Ovary (tissue), 9 donors: ENCODE data around the gene ABCG8. TPM values are rescaled to one million over a fixed set of nuclear protein-coding genes. Genes with fewer than 3 reads are reported as not detected.

Experiments
- DNase-seq, 5 donors: peaks; one replicate each; pipeline ENCODE4 v3.0.0-alpha.2; 2019 to 2020
- H3K27ac ChIP-seq, 2 donors: fragments of 200-600 bp; one replicate each; pipeline versions ENCODE4 v1.5.1 to v1.8.0; 2019 to 2022
- H3K27me3 ChIP-seq: fragments of 200-600 bp; one replicate; pipeline ENCODE4 v1.8.0; 2022
- H3K36me3 ChIP-seq: fragments of 200-600 bp; sonication (generic); one replicate; pipeline ENCODE4 v1.5.1; 2019
- H3K4me1 ChIP-seq: one replicate; pipeline ENCODE4 v1.8.1; 2013; ENCODE audit warnings: mild to moderate bottlenecking, moderate library complexity; ENCODE audit not compliant: insufficient read depth
- H3K4me3 ChIP-seq: fragments of 200-600 bp; sonication (generic); one replicate; pipeline ENCODE4 v1.5.1; 2017
- H3K9me3 ChIP-seq, 2 donors: fragments of 200-600 bp in 1 of 2; sonication (generic) in 1 of 2; one replicate each; pipeline versions ENCODE4 v1.5.1 to v1.8.1; 2013 to 2019; ENCODE audit warnings: mild to moderate bottlenecking in 1 of 2, moderate library complexity in 1 of 2
- EP300 ChIP-seq: sonication (generic); formaldehyde crosslinking; IDR thresholded peaks from one replicate; pipeline ENCODE4 v1.6.1; 2017; ENCODE audit warnings: antibody characterized with exemption
- POLR2A ChIP-seq: fragments of 450-650 bp; IDR thresholded peaks from one replicate; pipeline ENCODE4 v1.6.1; 2017; ENCODE audit warnings: antibody characterized with exemption, mild to moderate bottlenecking, moderate library complexity
- WGBS, 3 donors: extraction: QIAGEN DNeasy Blood & Tissue Kit in 1 of 3; methylation state at CpG; one replicate each; pipeline versions ENCODE4 v1.1.5 to v1.1.7; 2013 to 2017; 5-methylcytosine and 5-hydroxymethylcytosine counted together
- intact Hi-C, 4 donors: fragments of 100-400 bp; cut with DNase I; formaldehyde crosslinking; loops; one replicate each; pipeline versions ENCODE4 v1.11.0 to v1.15.1; 2022 to 2023
- polyA plus RNA-seq, 2 donors: library from polyadenylated mRNA; stranded (reverse); fragments of 200-250 nt in 1 of 2; fragments of 350-450 nt in 1 of 2; fragmentation: Illumina TruSeq in 1 of 2; extraction: RNeasy Lipid Tissue Mini Kit (QIAGEN cat#74804) in 1 of 2; gene quantifications; one replicate each; pipeline ENCODE4 v1.2.3, GENCODE V29; 2013 to 2014
- total RNA-seq, 7 donors: library from RNA; depleted of rRNA in 2 of 7; stranded (reverse); fragments of >200 nt in 2 of 7; fragmentation: NEBNext Ultra II Directional in 3 of 7; extraction: Animal tissue kit (Norgen Biotek cat#: 25700) in 3 of 7; gene quantifications; one replicate each; pipeline versions ENCODE4 v1.1.0 to v1.2.4, GENCODE V29; 2016 to 2023
- TF ChIP-seq, protein P1 (sequence below), 3 donors: fragments of 450-650 bp in 2 of 3; fragments of 200-600 bp in 1 of 3; IDR thresholded peaks; one replicate each; pipeline versions ENCODE4 v1.5.1 to v1.8.0; 2016 to 2022; ENCODE audit warnings: antibody characterized with exemption in 3 of 3, mild to moderate bottlenecking in 1 of 3
- donor health status: DM: no; HTN: no; CAD: no; lungs with moderate emphysema.
- donor health status: DM: no; HTN: no; CAD: no.
- donor health status: Bipolar disorder and iron deficiency.
- donor health status: DM: yes; HTN: yes; CAD: no.
- donor health status: DM: no; HTN: no; CAD: no.
- donor health status: DM: yes; HTN: yes; CAD: no.

The ABCG8 gene
- total and polyA plus RNA-seq, 9 donors: 0.02 to 0.08 (median 0.05) TPM; not detected in 6

DNA sequence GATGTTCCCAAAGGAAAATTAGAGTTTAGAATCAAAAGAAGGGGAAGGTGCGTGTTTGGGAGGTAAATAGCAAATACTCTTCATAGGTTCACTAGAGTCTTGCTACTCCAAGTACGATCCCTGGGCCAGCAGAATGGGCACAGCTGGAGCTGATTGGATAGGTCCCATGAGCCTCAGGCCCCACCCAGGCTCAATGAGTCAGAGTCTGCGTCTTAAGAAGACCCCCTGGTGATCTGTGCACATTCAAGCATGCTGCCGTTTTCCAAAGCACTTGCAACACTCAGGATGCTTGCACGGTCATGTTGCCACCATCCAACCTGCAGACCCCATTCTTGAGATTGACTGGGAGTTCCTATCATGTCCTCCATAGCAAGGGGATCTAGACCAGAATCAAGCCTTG is 40.5 kb downstream of the ABCG8 start:
- Histone ChIP-seq H3K27ac (no peak overlapping the region), H3K4me3 (no peak overlapping the region), H3K27me3 (no peaks in the 10 kb centered on the region), H3K36me3 (no peaks in the 10 kb centered on the region), H3K9me3 (no peaks in the 10 kb centered on the region), H3K4me1 (no peaks in the 10 kb centered on the region)
- TF ChIP-seq, protein P1, sequence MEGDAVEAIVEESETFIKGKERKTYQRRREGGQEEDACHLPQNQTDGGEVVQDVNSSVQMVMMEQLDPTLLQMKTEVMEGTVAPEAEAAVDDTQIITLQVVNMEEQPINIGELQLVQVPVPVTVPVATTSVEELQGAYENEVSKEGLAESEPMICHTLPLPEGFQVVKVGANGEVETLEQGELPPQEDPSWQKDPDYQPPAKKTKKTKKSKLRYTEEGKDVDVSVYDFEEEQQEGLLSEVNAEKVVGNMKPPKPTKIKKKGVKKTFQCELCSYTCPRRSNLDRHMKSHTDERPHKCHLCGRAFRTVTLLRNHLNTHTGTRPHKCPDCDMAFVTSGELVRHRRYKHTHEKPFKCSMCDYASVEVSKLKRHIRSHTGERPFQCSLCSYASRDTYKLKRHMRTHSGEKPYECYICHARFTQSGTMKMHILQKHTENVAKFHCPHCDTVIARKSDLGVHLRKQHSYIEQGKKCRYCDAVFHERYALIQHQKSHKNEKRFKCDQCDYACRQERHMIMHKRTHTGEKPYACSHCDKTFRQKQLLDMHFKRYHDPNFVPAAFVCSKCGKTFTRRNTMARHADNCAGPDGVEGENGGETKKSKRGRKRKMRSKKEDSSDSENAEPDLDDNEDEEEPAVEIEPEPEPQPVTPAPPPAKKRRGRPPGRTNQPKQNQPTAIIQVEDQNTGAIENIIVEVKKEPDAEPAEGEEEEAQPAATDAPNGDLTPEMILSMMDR (IDR thresholded peaks at IDR 0.05): no peak
- TF ChIP-seq POLR2A: no peak
- no peak for TF ChIP-seq EP300
- DNase-seq: no peak
- 73 to 81% (median 75%) methylated on average over 5 of the region's 5 CpGs for WGBS, 3 donors
- intact Hi-C loops: loop anchor here in 2 of 4 donors (10.0 kb wide), 1 partner anchor 264 kb away; no protein-coding TSS in a partner anchor

DNA sequence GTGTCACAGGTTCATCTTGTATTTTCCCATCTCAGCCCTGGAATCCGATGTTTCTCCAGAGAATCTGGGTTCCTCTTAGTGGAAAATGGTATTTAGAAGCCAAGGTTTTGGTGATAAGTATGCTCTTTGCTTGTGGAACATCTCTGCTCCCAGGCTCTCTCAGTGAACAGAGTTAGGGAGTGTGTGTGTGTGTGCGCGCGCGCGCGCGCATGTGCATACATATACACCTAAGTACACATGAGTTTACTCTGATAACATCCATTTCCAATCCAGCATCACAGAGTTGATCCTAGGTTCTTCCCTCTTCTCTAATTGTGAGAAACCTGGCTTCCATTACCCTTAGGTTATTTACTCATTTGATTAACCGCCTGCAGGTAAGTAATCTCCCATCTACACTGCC is 41.7 kb downstream of the ABCG8 start:
- Histone ChIP-seq H3K27me3 (no peaks in the 10 kb centered on the region), H3K4me3 (no peak overlapping the region), H3K36me3 (no peaks in the 10 kb centered on the region), H3K9me3 (no peaks in the 10 kb centered on the region), H3K4me1 (no peaks in the 10 kb centered on the region), H3K27ac (no peak overlapping the region)
- DNase-seq: no peak
- no peak for TF ChIP-seq POLR2A
- no peak for TF ChIP-seq EP300
- intact Hi-C loops: no loop called here
- 88 to 97% (median 96%) methylated on average over 9 of the region's 9 CpGs for WGBS, 3 donors

DNA sequence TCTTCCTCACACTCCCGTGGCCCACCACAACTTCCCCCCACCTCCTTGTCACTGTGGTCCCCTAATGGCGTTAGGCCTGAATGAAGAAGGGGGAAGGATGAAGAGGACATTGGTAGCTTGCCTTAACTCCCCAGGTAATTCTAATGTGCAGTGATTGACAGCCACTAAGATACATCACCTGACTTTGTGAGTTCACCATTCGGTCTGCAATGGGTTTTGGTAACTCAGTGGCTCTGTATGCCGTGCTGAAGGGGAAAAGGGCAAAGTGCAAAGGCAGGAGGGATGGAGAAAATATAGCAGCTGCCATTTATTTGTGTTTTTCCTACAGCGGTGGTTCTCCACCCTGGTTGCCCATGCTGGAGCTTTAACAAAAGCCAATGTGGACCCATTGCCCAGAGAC is 42.2 kb downstream of the ABCG8 start:
- TF ChIP-seq, protein P1 (IDR thresholded peaks at IDR 0.05): no peak
- no peak for TF ChIP-seq EP300
- TF ChIP-seq POLR2A: no peak
- DNase-seq: no peak
- H3K9me3 ChIP-seq: no peaks in the 10 kb centered on the region
- H3K4me1 ChIP-seq: no peaks in the 10 kb centered on the region
- no peaks in the 10 kb centered on the region for H3K27me3 ChIP-seq
- intact Hi-C loops: no loop called here
- no peak overlapping the region for H3K27ac ChIP-seq
- no peaks in the 10 kb centered on the region for H3K36me3 ChIP-seq
- WGBS, 3 donors: 81 to 88% (median 85%) methylated on average over 5 of the region's 5 CpGs
- no peak overlapping the region for H3K4me3 ChIP-seq

DNA sequence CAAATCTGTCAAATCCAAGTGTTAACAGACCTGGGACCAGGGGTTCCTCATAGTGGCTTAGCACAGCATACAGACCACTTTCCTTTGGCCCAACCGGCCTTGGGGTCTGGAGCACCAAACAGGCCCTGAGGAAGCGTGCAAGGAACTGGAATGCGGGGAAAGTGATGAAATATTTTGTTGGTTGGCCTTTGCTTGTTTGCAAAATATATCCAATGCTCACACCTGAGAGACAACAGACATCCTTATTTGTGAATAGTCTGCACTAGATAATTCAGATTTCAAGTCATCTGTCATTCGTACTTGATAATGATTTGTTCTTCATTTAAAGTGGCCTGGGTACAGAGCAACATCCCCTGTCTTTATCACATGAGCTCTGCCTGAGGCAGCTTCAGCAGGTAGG is 43.5 kb downstream of the ABCG8 start:
- no peaks in the 10 kb centered on the region for H3K36me3 ChIP-seq
- WGBS, 3 donors: 85 to 92% (median 91%) methylated on average over 4 of the region's 4 CpGs
- intact Hi-C loops: no loop called here
- no peaks in the 10 kb centered on the region for H3K27me3 ChIP-seq
- no peaks in the 10 kb centered on the region for H3K9me3 ChIP-seq
- H3K27ac ChIP-seq: no peak overlapping the region
- no peak for DNase-seq
- H3K4me1 ChIP-seq: no peaks in the 10 kb centered on the region
- TF ChIP-seq, protein P1 (IDR thresholded peaks at IDR 0.05): no peak
- H3K4me3 ChIP-seq: no peak overlapping the region

DNA sequence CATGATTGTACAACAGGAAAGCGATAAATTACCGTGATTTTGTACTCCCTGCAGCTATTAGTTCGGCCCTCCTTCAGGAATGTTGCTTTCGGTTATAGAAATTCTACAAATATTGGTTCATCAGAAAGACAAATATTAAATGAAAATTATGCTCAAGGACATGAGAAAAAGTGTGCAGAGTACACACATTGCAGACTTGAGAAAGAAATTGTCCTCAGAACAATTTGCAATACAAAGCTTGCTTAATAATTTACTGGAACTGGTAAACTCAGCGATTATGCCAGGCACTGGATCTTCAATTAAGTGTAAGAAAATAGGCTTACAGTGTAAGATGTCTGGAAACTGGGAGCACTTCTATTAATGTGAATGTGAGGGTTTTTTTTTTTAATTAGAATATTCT is 45.9 kb downstream of the ABCG8 start:
- H3K27me3 ChIP-seq: no peaks in the 10 kb centered on the region
- TF ChIP-seq POLR2A (no peak), EP300 (no peak)
- TF ChIP-seq, protein P1 (IDR thresholded peaks at IDR 0.05): no peak
- no peak for DNase-seq
- H3K36me3 ChIP-seq: no peaks in the 10 kb centered on the region
- H3K9me3 ChIP-seq: no peaks in the 10 kb centered on the region
- H3K27ac ChIP-seq: no peak overlapping the region
- WGBS, 3 donors: 20 to 36% (median 29%) methylated on average over 5 of the region's 5 CpGs
- intact Hi-C loops: no loop called here
- no peaks in the 10 kb centered on the region for H3K4me1 ChIP-seq
- H3K4me3 ChIP-seq: no peak overlapping the region
